Mononuclear cell (primary cell): ENCODE measurements around the gene ATP7B. TPM values are rescaled to one million over a fixed set of nuclear protein-coding genes. Genes with fewer than 3 reads are reported as not detected.

Source experiments
- H3K27me3 ChIP-seq: 2 replicates; pipeline ENCODE4 v1.6.0; 2011; ENCODE audit warnings: low read length, control low read depth; ENCODE audit not compliant: insufficient read depth
- H3K4me1 ChIP-seq: 2 replicates; pipeline ENCODE4 v1.5.1; 2011; ENCODE audit warnings: mild to moderate bottlenecking, low read length, control low read depth; ENCODE audit not compliant: insufficient read depth
- H3K4me3 ChIP-seq: 2 replicates; pipeline ENCODE4 v1.5.1; 2011; ENCODE audit warnings: mild to moderate bottlenecking, low read length, moderate library complexity
- H3K9me3 ChIP-seq: 2 replicates; pipeline ENCODE4 v1.5.1; 2011; ENCODE audit warnings: low read depth, mild to moderate bottlenecking, control low read depth, low read length
- total RNA-seq: library from RNA; depleted of rRNA; stranded (reverse); fragments of >200 nt; gene quantifications from one replicate; pipeline ENCODE4 v1.2.3, GENCODE V29; 2012

Gene ATP7B
- total RNA-seq, 1 donor, result 0.21 TPM

- H3K27me3 ChIP-seq, result no peaks in the 10 kb centered on the region
- H3K4me1 ChIP-seq, result no peaks in the 10 kb centered on the region
- no peak overlapping the region for H3K4me3 ChIP-seq
- H3K9me3 ChIP-seq, result no peaks in the 10 kb centered on the region
Measured at GRCh38 chr13:51955281-51955771, 55.9 kb downstream of the ATP7B start.

DNA sequence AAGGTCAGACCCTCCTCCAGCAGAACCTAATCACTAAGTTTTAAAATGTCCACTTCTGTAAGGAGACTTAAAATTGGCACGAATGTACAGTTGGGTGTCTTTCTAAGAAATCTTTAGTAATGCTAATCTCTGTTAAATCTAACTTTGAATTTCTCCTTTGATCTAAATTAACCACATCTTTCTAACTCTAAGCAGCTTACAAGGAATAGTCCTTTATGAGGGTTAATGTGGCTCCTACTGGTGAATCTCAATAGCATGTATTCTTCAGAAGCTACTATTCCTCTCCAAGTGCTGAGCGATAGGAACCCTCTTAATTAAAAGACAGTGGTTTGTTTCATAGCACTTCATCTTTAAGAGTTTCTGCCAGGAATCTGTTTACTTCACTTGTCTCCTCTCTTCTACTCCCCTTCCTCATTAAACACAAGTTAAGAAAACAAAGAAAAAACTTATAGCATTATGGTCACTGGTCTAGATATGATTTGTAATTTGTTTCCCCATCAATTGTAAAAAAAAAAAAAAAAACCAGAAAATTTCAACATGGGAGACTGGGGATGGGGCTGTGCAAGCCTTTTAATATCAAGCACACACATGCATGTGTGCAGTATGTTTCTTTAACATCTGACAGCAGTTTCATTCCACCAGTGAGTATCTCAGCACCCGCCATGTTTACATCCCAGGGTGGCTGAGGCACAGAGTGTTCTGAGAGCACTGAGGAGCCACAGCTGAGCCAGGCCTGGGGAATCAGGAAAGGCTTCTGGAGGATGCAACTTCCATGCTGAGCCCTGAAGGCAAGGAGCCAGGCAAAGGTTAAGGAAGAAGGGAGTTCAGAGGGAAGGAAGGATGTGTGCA, 57.7 kb downstream of the ATP7B start:
- no peak overlapping the region for H3K4me3 ChIP-seq
- H3K27me3 ChIP-seq, result no peaks in the 10 kb centered on the region
- no peaks in the 10 kb centered on the region for H3K9me3 ChIP-seq
- H3K4me1 ChIP-seq, result no peaks in the 10 kb centered on the region

DNA sequence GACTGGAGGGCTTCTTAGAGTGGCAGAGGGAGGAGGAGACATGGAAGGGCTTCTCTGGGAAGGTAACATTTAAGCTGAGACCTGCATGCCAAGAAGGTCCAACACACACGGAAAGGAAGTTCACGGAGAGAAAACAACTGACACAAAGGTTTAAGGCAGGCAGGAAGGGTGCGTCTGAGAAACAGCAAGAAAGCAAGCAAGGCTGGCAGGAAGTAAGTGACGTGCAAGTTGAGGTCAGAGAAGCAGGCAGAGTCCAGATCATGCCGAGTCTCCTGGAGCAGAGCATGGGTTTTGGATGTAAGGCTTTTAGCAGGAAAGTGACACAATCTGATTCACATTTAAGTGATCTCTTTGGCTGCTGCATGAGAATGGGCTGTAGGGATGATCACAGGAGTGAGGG, 60.5 kb downstream of the ATP7B start:
- Histone ChIP-seq H3K4me1 (no peaks in the 10 kb centered on the region), H3K27me3 (no peaks in the 10 kb centered on the region), H3K4me3 (no peak overlapping the region), H3K9me3 (no peaks in the 10 kb centered on the region)

DNA sequence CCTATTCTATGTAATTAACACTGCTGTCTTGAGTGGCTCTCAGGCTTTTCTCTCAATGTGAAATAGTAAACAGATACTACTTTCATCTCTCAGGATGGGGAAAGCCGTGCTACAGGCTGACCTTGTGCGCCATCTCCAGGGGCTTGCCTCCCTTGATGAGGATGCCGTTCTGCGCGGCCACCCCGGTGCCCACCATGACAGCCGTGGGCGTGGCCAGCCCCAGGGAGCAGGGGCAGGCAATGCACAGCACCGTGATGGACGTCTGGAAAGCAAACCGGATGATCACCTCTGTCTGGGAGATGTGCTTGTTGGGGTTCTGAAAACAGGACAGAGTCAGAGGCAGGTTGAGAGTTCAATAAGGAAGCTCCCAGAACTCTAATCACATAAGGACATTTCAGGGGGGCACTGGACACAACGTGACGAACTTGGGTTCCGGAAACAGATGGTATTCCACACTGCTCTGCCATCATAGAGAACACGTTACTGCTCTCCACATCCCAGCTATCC, 65.0 kb downstream of the ATP7B start:
- H3K4me3 ChIP-seq, result no peak overlapping the region
- H3K9me3 ChIP-seq, result no peaks in the 10 kb centered on the region
- no peaks in the 10 kb centered on the region for H3K27me3 ChIP-seq
- peaks cover 16% of the 10 kb centered on the region for H3K4me1 ChIP-seq

DNA sequence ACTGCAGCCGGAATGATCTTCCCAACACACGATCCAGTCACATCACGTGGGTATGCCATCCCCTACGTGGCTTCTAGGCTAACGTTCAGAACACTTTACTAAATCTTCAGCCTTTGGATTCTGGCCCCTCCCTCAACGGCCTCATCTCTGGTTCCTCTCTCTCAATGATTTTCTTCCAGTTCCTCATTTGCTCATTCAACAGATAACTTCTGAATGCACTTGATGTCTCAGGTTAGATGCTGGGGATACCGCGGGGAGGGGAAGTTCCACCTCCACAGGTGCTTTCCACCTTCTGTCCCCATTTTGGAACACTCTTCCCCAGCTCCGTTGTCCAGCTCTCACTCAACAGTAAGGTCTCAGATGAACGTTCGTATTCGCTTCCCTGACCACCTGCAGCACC, 66.1 kb downstream of the ATP7B start:
- peaks cover 16% of the 10 kb centered on the region for H3K4me1 ChIP-seq
- H3K27me3 ChIP-seq, result no peaks in the 10 kb centered on the region
- H3K4me3 ChIP-seq, result no peak overlapping the region
- H3K9me3 ChIP-seq, result no peaks in the 10 kb centered on the region

DNA sequence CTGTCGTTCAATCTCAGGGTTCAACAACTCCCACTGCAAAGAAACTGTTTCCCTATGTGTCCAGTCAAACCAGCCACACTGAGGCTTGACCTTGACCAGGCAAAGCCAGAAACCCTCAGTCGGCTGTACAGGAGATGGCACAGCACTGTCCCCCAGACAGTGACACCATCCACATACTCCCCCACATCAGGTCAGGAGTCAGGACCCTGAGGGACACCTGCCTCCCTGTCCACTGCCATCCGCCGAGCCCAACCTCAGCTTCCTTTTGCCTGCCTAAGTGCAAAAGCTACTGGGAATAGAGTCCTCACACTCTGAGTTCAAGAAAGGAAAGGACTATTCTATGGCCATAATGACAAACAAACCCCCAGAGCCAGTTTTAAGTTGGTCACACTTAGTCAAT, 66.8 kb downstream of the ATP7B start:
- Histone ChIP-seq H3K4me1 (peaks cover 16% of the 10 kb centered on the region), H3K4me3 (no peak overlapping the region), H3K9me3 (no peaks in the 10 kb centered on the region), H3K27me3 (no peaks in the 10 kb centered on the region)

DNA sequence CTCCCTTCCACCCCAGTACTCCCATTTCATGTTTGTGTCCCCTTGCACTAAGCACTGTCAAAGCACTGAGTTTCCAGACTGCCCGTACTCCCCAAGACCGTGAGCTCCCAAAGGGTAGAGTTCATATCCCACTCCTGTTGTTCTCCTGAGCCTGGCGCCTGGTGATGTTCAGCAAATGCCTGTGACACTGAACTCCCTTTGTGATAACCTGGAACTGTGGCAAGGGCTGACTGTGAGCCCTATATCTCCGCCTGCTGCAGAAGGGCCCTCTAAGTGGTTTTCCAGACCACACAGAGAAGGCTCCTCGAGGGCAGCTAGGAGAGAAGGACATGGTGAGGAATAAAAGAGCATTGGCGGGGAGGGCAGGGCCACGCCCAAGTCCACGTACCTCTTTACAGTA, 67.5 kb downstream of the ATP7B start:
- Histone ChIP-seq H3K27me3 (no peaks in the 10 kb centered on the region), H3K4me3 (no peak overlapping the region), H3K9me3 (no peaks in the 10 kb centered on the region), H3K4me1 (peaks cover 16% of the 10 kb centered on the region)

DNA sequence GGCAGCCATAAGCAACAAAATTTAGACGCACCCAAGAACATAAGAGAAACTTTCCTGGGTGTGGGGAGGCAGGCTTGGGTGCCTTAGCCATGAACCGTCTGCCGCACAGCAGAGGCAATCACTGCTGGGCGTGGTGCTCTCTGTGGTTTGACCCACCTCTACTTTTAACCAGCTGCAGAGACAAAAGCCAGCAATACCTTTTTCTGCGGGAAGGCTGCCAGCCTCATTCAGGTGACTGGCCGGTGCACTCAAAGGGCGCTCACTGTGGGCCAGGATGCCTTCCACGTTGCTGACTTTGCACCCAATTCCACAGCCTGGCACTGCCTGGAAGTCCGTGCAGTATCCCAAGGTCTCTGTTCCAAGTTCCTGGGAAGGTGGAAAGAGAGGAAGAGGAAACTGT, 69.1 kb downstream of the ATP7B start:
- H3K4me3 ChIP-seq, result no peak overlapping the region

DNA sequence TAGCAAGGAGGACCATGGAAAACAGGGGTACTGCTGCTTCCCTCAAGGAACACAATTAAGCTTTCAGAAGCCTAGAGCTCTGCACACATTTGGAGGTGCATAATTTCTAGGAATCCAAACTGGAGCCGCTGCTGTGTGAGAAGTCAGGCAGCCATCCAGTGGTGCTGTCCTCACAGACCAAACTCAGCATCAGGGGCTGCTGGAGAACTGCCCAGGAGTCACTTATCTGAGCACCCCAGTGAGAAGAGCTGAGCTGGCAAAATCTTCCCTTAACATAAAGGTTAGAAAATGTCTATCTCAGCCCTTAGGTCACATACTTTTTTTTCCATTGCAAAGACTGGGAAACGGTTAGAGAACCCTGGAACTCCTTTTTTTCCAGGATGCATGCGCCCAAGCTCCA, 72.8 kb downstream of the ATP7B start:
- no peak overlapping the region for H3K4me3 ChIP-seq
- H3K27me3 ChIP-seq, result no peaks in the 10 kb centered on the region
- H3K4me1 ChIP-seq, result peaks cover 6% of the 10 kb centered on the region
- no peaks in the 10 kb centered on the region for H3K9me3 ChIP-seq

More for the DNA sequence above, 69.1 kb downstream of the ATP7B start:
- Histone ChIP-seq H3K9me3 (no peaks in the 10 kb centered on the region), H3K4me1 (peaks cover 16% of the 10 kb centered on the region), H3K27me3 (no peaks in the 10 kb centered on the region)

- Histone ChIP-seq H3K9me3 (no peaks in the 10 kb centered on the region), H3K4me3 (no peak overlapping the region), H3K4me1 (peaks cover 6% of the 10 kb centered on the region), H3K27me3 (no peaks in the 10 kb centered on the region)
Measured at GRCh38 chr13:51937320-51938290, 73.6 kb downstream of the ATP7B start.

GRCh38 chr13:51935326-51936171, 75.7 kb downstream of the ATP7B start:
- no peaks in the 10 kb centered on the region for H3K9me3 ChIP-seq
- no peak overlapping the region for H3K4me3 ChIP-seq
- H3K4me1 ChIP-seq, result no peaks in the 10 kb centered on the region
- H3K27me3 ChIP-seq, result no peaks in the 10 kb centered on the region

- no peaks in the 10 kb centered on the region for H3K27me3 ChIP-seq
- no peaks in the 10 kb centered on the region for H3K4me1 ChIP-seq
- H3K9me3 ChIP-seq, result no peaks in the 10 kb centered on the region
- no peak overlapping the region for H3K4me3 ChIP-seq
Measured at GRCh38 chr13:51934461-51935087, 76.7 kb downstream of the ATP7B start.

DNA sequence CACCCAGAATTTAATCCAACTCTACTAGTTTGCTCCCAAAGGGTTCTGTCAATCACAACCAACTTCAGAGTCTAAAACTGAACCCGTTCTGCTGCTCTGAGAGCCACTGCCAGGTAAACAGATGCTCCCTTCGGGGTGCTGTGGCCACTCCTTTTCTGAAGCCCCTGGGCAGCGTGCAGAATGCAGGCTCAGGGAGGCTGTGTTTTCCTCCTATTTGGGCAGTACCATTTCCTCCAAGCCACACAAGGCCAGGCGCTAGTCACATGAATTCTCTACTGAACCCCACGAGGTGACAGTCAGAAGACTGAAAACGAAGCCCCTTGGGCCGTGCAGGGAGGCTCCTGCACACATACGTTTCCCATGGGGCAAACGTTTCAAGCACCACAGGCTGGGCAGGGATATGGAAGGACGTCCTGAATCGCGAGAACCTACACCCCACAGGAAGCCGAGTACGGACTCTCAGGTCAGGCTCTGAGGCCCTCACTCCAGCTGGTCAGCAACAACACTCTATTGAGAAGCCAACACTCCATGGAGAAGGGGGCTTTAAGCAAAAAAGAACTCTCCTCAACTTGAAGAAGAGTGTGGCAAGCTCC, 77.7 kb downstream of the ATP7B start:
- no peaks in the 10 kb centered on the region for H3K4me1 ChIP-seq
- no peaks in the 10 kb centered on the region for H3K27me3 ChIP-seq
- H3K4me3 ChIP-seq, result no peak overlapping the region
- no peaks in the 10 kb centered on the region for H3K9me3 ChIP-seq

GRCh38 chr13:51932231-51932630, 79.0 kb downstream of the ATP7B start:
- Histone ChIP-seq H3K27me3 (no peaks in the 10 kb centered on the region), H3K4me1 (no peaks in the 10 kb centered on the region), H3K4me3 (no peak overlapping the region), H3K9me3 (no peaks in the 10 kb centered on the region)
